ENCODE measurements around the gene METTL25B. TPM values are rescaled to one million over a fixed set of nuclear protein-coding genes. Genes with fewer than 3 reads are reported as not detected.

METTL25B gene
- total and polyA plus RNA-seq, 8 donors: 15.2 to 90.2 (median 53.5) TPM

DNA sequence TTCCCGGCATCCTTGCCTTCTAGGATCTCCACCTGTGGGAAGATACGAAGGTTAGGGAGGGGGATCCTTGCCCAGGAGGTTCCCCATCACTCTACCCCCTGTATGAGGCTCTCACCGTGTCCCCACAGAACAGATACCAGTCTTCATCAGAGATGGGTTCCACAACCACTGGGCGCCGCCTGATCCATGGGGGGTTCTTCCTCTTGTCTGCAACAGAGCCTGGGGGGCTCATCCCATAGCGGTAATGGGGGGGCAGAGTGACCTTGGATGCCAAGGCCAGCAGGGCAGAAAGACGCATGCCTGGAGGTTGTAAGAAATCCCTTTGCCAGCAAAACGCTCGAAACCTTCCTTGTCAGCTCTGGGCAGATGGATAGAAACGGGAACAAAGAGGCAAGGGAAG lies 10.1 kb downstream of the METTL25B start:
- no peak for DNase-seq
- no peak for TF ChIP-seq EP300 (IDR thresholded peaks at IDR 0.05)
- TF ChIP-seq POLR2A (IDR thresholded peaks at IDR 0.05): no peak
- TF ChIP-seq, protein P1, sequence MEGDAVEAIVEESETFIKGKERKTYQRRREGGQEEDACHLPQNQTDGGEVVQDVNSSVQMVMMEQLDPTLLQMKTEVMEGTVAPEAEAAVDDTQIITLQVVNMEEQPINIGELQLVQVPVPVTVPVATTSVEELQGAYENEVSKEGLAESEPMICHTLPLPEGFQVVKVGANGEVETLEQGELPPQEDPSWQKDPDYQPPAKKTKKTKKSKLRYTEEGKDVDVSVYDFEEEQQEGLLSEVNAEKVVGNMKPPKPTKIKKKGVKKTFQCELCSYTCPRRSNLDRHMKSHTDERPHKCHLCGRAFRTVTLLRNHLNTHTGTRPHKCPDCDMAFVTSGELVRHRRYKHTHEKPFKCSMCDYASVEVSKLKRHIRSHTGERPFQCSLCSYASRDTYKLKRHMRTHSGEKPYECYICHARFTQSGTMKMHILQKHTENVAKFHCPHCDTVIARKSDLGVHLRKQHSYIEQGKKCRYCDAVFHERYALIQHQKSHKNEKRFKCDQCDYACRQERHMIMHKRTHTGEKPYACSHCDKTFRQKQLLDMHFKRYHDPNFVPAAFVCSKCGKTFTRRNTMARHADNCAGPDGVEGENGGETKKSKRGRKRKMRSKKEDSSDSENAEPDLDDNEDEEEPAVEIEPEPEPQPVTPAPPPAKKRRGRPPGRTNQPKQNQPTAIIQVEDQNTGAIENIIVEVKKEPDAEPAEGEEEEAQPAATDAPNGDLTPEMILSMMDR (IDR thresholded peaks at IDR 0.05): no peak
- TF ChIP-seq POLR2AphosphoS5 (IDR thresholded peaks at IDR 0.05): no peak
- no peak overlapping the region for H3K4me3 ChIP-seq
- H3K9me3 ChIP-seq: no peaks in the 10 kb centered on the region
- H3K27ac ChIP-seq: no peak overlapping the region
- no peaks in the 10 kb centered on the region for H3K27me3 ChIP-seq
- intact Hi-C loops (cut with DNase I; ENCODE audit: low total_unique reads): no loop called here
- peaks cover 33 to 63% (median 61%) of the 10 kb centered on the region in 4 donors for H3K36me3 ChIP-seq
- H3K4me1 ChIP-seq: peaks cover 7 to 23% (median 21%) of the 10 kb centered on the region in 4 donors
- 87 to 94% (median 90%) methylated on average over 10 of the region's 10 CpGs for WGBS, 5 donors

DNA sequence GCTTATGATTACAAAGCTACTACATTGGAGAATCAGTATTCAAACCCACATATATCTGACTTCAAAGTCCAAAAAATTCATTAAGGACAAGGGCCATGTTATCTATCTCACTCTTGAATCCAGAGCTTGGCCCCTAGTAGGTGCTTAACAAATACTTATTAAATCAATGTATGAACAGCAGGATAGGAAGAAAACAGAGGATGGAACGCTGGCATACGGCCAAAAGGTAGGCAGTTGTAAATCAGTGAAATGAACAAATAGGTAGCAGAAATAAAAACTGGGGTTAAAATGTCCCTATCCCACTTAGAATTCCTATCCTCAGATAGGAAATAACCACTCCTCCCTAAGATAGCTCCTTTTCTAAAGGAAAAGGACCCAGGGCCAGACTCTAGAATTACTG lies 10.6 kb downstream of the METTL25B start:
- intact Hi-C loops (cut with DNase I; ENCODE audit: low total_unique reads): no loop called here
- no peaks in the 10 kb centered on the region for H3K27me3 ChIP-seq
- H3K27ac ChIP-seq: no peak overlapping the region
- TF ChIP-seq POLR2A (IDR thresholded peaks at IDR 0.05) (no peak), POLR2AphosphoS5 (IDR thresholded peaks at IDR 0.05) (no peak), EP300 (IDR thresholded peaks at IDR 0.05) (no peak)
- TF ChIP-seq, protein P1 (IDR thresholded peaks at IDR 0.05): no peak
- peaks cover 7 to 23% (median 21%) of the 10 kb centered on the region in 4 donors for H3K4me1 ChIP-seq
- no peak overlapping the region for H3K4me3 ChIP-seq
- no peak for DNase-seq
- 74 to 86% (median 85%) methylated on average over 2 of the region's 2 CpGs for WGBS, 5 donors
- peaks cover 37 to 63% (median 61%) of the 10 kb centered on the region in 4 donors for H3K36me3 ChIP-seq
- H3K9me3 ChIP-seq: no peaks in the 10 kb centered on the region

DNA sequence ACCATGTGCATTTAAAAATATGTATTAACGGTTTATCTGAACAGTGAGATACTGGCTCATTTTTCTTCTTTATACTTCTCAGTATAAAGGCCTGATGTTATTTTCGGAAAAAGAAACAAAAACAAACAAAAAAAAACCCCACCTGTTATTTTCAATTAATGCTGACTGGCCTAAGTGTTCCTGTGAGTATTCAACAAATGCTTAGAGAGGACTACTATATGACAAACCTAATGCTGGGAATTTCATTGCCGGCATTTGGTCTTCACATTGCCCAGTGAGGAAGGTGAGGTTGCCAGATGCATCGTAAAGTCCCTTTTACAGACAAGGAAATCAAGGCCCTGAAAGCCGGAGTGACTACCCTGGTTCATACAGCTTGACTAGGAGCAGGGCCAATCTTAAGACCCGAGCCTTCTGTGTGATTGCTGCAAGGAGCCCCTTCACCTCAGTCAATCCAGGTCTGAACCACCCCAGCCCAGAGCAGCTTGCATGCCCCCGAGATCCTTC lies 12.0 kb downstream of the METTL25B start:
- WGBS, 5 donors: 9 to 16% (median 13%) methylated on average over 7 of the region's 7 CpGs
- intact Hi-C loops (cut with DNase I; ENCODE audit: low total_unique reads): no loop called here
- DNase-seq: no peak

DNA sequence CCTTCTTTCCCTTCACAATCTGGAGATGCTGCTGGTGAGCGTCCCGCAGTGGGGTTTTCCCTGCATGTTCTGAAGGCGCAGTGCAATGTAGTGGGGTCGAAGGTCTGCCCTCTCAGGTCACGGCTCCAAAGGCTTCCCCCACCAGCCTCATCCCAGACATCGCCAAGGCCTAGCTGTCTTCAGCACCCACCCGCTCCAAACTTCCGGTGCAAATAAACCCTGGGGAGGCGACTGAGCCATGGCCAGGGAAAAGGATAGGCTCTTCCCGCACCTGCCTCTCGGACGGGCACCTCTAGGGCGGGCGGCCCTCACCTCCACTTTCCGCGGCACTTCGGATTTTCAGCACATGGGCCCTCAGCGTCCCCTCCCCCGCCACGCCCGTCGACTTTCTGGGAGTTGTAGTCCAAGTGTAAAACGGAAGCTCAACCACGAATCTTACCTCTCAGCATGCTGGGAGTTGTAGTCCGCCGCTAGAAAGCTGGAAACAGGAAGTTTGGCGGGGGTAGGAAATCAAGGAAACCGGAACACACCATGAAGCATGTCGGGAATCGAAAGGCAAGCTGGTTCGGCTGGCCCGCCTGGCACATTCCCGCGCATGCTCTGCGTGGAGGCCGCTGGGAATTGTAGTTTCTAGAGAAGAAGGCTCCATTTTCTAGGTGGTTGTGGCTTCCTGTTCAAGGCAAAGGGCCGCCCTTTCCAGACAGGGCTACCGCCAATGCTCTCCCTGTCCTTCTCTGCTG lies 12.6 kb downstream of the METTL25B start, which contains the start of gene MRPL24:
Gene MRPL24, minus strand, starts transcription at position 348 of the 740 bp plus-strand sequence. CDS start 2,384 bp downstream, outside the sequence.
- Histone ChIP-seq H3K4me1 (peaks cover 12 to 38% (median 36%) of the 10 kb centered on the region in 4 donors), H3K27ac (peak within 1 kb of the TSS; percentile 74 to 91 (median 87)), H3K4me3 (peak within 1 kb of the TSS; percentile 66 to 87 (median 76)), H3K27me3 (no peaks in the 10 kb centered on the region), H3K9me3 (no peaks in the 10 kb centered on the region), H3K36me3 (peaks cover 38 to 68% (median 58%) of the 10 kb centered on the region in 4 donors)
- WGBS, 5 donors: 0% methylated on average over 28 to 38 of the region's 38 CpGs
- TF ChIP-seq POLR2AphosphoS5 (IDR thresholded peaks at IDR 0.05) (peak; percentile 77 to 98 (median 89)), EP300 (IDR thresholded peaks at IDR 0.05) (no peak)
- intact Hi-C loops (cut with DNase I; ENCODE audit: low total_unique reads): no loop called here
- peak; percentile 97 to 100 for DNase-seq

More for the DNA sequence above, 12.0 kb downstream of the METTL25B start:
- TF ChIP-seq EP300 (IDR thresholded peaks at IDR 0.05) (no peak), POLR2AphosphoS5 (IDR thresholded peaks at IDR 0.05) (no peak)
- Histone ChIP-seq H3K27ac (peak overlapping the region; percentile 55 to 91 (median 87)), H3K36me3 (peaks cover 42 to 69% (median 62%) of the 10 kb centered on the region in 4 donors), H3K4me1 (peaks cover 7 to 32% (median 30%) of the 10 kb centered on the region in 4 donors), H3K27me3 (no peaks in the 10 kb centered on the region), H3K9me3 (no peaks in the 10 kb centered on the region), H3K4me3 (peak overlapping the region; percentile 66 to 87 (median 76))

DNA sequence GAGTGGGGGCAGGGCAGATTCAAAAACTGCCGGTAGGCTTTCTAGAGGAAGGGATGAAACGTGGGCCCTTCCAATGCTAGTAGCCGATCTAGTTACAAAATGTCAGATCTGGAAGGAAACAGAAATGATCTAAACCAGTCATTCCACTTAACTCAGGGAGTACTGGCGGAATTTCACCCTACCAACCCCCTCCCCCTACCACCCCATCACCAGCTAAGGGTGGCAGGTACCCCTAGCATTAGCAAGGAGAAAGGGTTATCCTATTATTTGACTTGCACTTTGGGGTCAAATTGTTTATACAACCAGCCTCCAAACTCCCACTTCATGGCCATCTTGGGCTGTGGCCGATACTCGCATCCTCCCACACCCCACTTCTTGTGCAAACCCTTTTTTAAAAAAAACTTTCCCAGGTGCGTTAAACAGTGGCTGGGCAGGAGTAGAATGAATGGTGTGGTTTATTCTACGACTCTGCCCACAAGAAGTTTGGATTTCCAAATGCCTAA lies 13.3 kb downstream of the METTL25B start:
- peak overlapping the region; percentile 74 to 91 (median 87) for H3K27ac ChIP-seq
- intact Hi-C loops (cut with DNase I; ENCODE audit: low total_unique reads): no loop called here
- 47 to 56% (median 49%) methylated on average over 8 of the region's 8 CpGs for WGBS, 5 donors
- no peaks in the 10 kb centered on the region for H3K27me3 ChIP-seq
- H3K4me3 ChIP-seq: peak overlapping the region; percentile 25 to 87 (median 70)
- DNase-seq: no peak
- peaks cover 37 to 62% (median 52%) of the 10 kb centered on the region in 4 donors for H3K36me3 ChIP-seq
- H3K4me1 ChIP-seq: peaks cover 18 to 45% (median 42%) of the 10 kb centered on the region in 4 donors
- H3K9me3 ChIP-seq: no peaks in the 10 kb centered on the region
- TF ChIP-seq, protein P1 (IDR thresholded peaks at IDR 0.05): no peak
- no peak for TF ChIP-seq POLR2AphosphoS5 (IDR thresholded peaks at IDR 0.05)
- no peak for TF ChIP-seq POLR2A (IDR thresholded peaks at IDR 0.05)
- TF ChIP-seq EP300 (IDR thresholded peaks at IDR 0.05): no peak

Measured in stomach (tissue), 9 donors.